Uterus (tissue), 4 donors: ENCODE results near the gene SP8. TPM values are rescaled to one million over a fixed set of nuclear protein-coding genes. Genes with fewer than 3 reads are reported as not detected.
A peak's percentile ranks its signal among the peaks of the same experiment; 100 is the strongest.

Source experiments
- DNase-seq, 2 donors: peaks; one replicate each; pipeline ENCODE4 v3.0.0-alpha.2; 2019 to 2020
- H3K27ac ChIP-seq, 2 donors: fragments of 200-600 bp; sonication (generic); 1 replicate in 1 of 2; 2 replicates in 1 of 2; pipeline ENCODE4 v1.5.1; 2016 to 2018
- H3K27me3 ChIP-seq, 2 donors: fragments of 200-600 bp; sonication (generic); one replicate each; pipeline ENCODE4 v1.5.1; 2018 to 2019; ENCODE audit warnings: control low read depth in 1 of 2
- H3K36me3 ChIP-seq, 2 donors: fragments of 200-600 bp; sonication (generic); one replicate each; pipeline ENCODE4 v1.5.1; 2019; ENCODE audit warnings: control low read depth in 1 of 2
- H3K4me1 ChIP-seq, 2 donors: fragments of 200-600 bp; sonication (generic); one replicate each; pipeline ENCODE4 v1.5.1; 2018 to 2019; ENCODE audit warnings: control low read depth in 1 of 2
- H3K4me3 ChIP-seq, 2 donors: fragments of 200-600 bp; sonication (generic); 1 replicate in 1 of 2; 2 replicates in 1 of 2; pipeline ENCODE4 v1.5.1; 2018 to 2019; ENCODE audit warnings: mild to moderate bottlenecking in 1 of 2
- H3K9me3 ChIP-seq, 2 donors: fragments of 200-600 bp; sonication (generic); one replicate each; pipeline ENCODE4 v1.5.1; 2019; ENCODE audit warnings: control low read depth in 1 of 2
- POLR2A ChIP-seq, 2 donors: fragments of 450-650 bp; IDR thresholded peaks; one replicate each; pipeline ENCODE4 v1.6.1; 2016; ENCODE audit warnings: antibody characterized with exemption in 2 of 2, mild to moderate bottlenecking in 1 of 2, moderate library complexity in 1 of 2
- intact Hi-C: fragments of 100-400 bp; cut with DNase I; formaldehyde crosslinking; loops from one replicate; pipeline ENCODE4 v1.15.1; 2023; ENCODE audit warnings: low total_unique reads
- total RNA-seq, 4 donors: library from RNA; depleted of rRNA in 3 of 4; stranded (reverse); fragments of >200 nt in 3 of 4; gene quantifications; one replicate each; pipeline versions ENCODE4 v1.1.0 to v1.2.4, GENCODE V29; 2014 to 2023
- TF ChIP-seq, protein P1 (sequence below), 4 experiments: fragments of 200-600 bp in 2 of 4; fragments of 450-650 bp in 2 of 4; sonication (generic) in 2 of 4; IDR thresholded peaks; one replicate each; pipeline ENCODE4 v1.5.1; 2016 to 2019; ENCODE audit warnings: antibody characterized with exemption in 4 of 4, mild to moderate bottlenecking in 2 of 4, moderate library complexity in 1 of 4
- donor health status: DM: yes; HTN: yes; CAD: no.

Gene SP8
- total RNA-seq, 4 donors from 2014 or later, result not detected

DNA sequence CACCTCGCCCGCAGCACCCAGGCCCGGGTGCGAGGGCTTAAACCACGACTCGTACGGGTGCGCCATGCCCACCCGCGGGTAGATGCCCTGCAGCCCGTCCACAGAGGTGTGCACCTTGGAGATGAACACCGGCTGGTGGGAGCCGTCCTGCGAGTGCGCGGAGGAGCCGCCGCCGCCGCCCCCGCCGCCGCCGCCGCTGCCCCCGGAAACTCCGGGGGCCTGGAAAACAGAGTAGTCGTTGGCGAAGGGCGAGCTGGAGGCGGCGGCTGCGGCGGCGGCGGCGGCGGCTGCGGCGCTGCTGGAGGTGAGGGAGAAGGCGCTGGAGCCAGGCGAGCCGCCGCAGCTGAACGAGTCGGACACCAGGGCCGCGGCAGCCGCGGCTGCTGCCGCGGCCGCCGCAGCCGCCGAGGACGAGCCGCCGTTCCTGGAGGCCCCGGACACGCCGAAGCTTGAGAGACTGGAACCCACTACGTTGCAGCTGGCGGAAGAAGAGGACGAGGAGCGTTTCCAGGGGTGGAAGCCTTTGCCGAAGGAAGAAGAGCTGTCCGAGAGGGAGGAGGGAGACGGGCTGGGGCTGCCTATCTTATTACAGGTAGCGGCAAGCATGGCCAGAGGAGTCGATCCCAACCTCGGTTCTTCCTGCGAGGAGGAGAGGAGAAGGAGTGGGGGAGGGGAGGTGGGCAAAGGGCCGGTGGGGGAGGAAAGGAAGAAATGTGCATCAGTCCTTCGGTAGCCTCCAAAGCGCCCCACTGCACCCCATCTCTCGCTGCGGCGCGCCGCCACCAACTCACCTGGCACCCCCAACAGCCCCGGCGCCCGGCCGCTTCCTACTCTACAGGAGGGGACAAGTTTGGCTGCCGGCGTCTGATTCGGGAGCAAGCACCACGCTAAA is 1.3 kb downstream of the SP8 start:
- peaks cover 0 to 26% of the 10 kb centered on the region in 2 donors for H3K4me1 ChIP-seq
- TF ChIP-seq, protein P1, sequence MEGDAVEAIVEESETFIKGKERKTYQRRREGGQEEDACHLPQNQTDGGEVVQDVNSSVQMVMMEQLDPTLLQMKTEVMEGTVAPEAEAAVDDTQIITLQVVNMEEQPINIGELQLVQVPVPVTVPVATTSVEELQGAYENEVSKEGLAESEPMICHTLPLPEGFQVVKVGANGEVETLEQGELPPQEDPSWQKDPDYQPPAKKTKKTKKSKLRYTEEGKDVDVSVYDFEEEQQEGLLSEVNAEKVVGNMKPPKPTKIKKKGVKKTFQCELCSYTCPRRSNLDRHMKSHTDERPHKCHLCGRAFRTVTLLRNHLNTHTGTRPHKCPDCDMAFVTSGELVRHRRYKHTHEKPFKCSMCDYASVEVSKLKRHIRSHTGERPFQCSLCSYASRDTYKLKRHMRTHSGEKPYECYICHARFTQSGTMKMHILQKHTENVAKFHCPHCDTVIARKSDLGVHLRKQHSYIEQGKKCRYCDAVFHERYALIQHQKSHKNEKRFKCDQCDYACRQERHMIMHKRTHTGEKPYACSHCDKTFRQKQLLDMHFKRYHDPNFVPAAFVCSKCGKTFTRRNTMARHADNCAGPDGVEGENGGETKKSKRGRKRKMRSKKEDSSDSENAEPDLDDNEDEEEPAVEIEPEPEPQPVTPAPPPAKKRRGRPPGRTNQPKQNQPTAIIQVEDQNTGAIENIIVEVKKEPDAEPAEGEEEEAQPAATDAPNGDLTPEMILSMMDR (IDR thresholded peaks at IDR 0.05), result no peak
- no peak for TF ChIP-seq POLR2A (IDR thresholded peaks at IDR 0.05)
- intact Hi-C loops, result no loop called here
- no peaks in the 10 kb centered on the region for H3K36me3 ChIP-seq
- peaks cover 14 to 74% of the 10 kb centered on the region in 2 donors for H3K27me3 ChIP-seq
- no peaks in the 10 kb centered on the region for H3K9me3 ChIP-seq
- H3K4me3 ChIP-seq, result peak overlapping the region in 1 of 2 donors; percentile 7
- H3K27ac ChIP-seq, result no peak overlapping the region
- no peak for DNase-seq

DNA sequence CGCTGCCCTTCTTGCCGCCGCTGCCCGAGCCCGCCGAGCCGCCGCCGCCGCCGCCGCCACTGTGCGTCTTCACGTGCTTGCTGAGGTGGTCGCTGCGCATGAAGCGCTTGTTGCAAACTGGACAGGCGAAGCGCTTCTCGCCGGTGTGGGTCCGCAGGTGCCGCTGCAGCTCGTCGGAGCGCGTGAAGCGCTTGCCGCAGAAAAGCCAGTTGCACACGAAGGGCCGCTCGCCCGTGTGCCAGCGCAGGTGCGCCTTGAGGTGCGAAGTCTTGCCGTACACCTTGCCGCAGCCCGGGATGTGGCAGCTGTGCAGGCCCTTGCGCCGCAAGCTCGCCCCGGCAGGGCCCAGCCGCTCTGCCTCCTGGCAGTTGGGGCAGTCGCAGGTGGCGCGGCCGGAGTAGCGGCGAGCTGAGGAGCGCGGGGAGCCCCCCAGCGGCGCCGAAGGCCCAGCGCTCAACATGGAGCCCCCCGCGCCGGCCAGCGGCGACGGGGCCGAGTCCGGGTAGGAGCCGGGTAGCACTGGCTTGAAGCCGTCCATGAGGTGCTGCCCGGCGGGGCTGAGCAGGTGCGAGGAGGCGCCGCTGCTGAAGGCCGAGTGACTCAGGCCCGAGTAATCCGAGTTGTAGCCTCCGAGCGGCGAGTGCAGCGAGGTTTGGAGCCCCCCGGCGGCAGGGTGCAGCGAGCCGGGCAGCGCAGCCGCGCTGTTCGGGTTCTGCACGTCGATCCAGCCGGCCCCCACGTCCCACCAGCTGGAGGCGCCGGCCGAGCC is 2.1 kb downstream of the SP8 start:
- no peak for DNase-seq
- TF ChIP-seq, protein P1 (IDR thresholded peaks at IDR 0.05), result no peak
- no peak for TF ChIP-seq POLR2A (IDR thresholded peaks at IDR 0.05)
- H3K27me3 ChIP-seq, result peaks cover 14 to 74% of the 10 kb centered on the region in 2 donors
- H3K36me3 ChIP-seq, result no peaks in the 10 kb centered on the region
- no peak overlapping the region for H3K27ac ChIP-seq
- H3K4me1 ChIP-seq, result peaks cover 0 to 26% of the 10 kb centered on the region in 2 donors
- no peaks in the 10 kb centered on the region for H3K9me3 ChIP-seq
- intact Hi-C loops, result no loop called here
- no peak overlapping the region for H3K4me3 ChIP-seq

DNA sequence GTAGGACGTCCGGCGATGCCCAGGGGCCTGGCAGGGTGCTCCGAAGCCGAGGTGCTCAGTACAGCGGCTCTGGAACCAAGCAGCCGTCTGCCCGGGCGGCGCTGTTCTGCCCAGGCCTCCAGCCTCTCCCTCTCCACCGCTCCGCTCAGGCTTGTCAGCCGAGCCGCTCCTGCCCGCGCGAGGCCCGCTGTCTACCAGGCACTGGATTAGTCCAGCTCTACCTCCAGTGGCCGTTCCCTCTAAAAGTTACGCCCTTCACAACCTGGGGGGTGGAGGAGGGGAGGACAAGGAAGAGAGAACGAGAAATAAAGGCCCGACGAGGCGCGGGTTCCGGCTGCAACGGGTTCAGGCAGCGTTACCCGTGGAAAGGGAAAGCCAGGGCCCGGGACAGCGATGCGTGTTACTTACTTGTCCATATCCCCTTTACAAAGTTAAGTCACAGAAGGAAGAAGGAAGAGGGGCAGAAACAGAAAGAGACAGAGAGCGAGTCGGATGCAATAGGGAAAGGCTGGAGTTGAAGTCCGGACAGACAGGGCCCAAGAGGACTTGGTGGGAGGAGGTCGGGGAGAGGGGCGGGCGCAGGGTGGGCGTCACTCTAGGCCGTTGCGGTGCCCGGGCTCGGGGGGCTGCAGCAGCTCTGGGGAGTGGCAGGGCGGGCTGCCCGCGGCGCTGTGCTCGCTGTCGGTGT is 2.8 kb downstream of the SP8 start:
- Histone ChIP-seq H3K27me3 (peaks cover 14 to 74% of the 10 kb centered on the region in 2 donors), H3K4me1 (peaks cover 0 to 26% of the 10 kb centered on the region in 2 donors), H3K4me3 (no peak overlapping the region), H3K9me3 (no peaks in the 10 kb centered on the region), H3K27ac (no peak overlapping the region), H3K36me3 (no peaks in the 10 kb centered on the region)
- DNase-seq, result no peak
- TF ChIP-seq, protein P1 (IDR thresholded peaks at IDR 0.05), result no peak
- no peak for TF ChIP-seq POLR2A (IDR thresholded peaks at IDR 0.05)
- intact Hi-C loops, result no loop called here

DNA sequence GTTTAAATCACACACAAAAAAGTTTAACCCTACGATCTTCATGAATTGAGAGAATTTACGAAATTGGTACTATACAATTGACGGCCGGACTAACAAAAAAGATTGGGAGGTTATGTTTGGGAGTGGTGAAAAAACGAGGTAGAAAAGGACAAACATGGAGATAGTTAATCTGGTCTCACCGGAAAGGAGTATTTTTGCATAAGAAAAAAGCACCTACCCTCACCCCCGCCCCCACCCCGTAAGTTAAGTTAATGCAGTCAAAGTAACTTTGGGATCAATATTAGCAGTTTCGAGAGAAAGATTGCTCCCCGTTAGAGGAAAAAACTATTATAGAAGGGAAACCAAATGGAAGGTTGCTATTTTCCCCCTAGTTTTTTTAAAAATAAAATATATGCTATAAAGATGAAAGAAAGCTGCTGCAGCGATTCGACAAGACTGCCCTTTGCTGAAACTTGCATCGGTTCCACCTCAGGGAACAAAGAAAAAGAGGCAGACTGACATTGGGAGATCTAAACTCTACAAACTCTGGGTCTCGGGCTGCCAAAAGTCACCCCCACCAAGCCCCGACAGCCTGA is 3.5 kb downstream of the SP8 start:
- intact Hi-C loops, result no loop called here
- Histone ChIP-seq H3K9me3 (no peaks in the 10 kb centered on the region), H3K36me3 (no peaks in the 10 kb centered on the region), H3K27me3 (peaks cover 14 to 73% of the 10 kb centered on the region in 2 donors), H3K4me3 (no peak overlapping the region), H3K4me1 (peaks cover 0 to 30% of the 10 kb centered on the region in 2 donors), H3K27ac (no peak overlapping the region)
- TF ChIP-seq, protein P1 (IDR thresholded peaks at IDR 0.05), result no peak
- TF ChIP-seq POLR2A (IDR thresholded peaks at IDR 0.05), result no peak
- DNase-seq, result no peak
